ENCODE results near the gene TUBG2.

TUBG2 gene

DNA sequence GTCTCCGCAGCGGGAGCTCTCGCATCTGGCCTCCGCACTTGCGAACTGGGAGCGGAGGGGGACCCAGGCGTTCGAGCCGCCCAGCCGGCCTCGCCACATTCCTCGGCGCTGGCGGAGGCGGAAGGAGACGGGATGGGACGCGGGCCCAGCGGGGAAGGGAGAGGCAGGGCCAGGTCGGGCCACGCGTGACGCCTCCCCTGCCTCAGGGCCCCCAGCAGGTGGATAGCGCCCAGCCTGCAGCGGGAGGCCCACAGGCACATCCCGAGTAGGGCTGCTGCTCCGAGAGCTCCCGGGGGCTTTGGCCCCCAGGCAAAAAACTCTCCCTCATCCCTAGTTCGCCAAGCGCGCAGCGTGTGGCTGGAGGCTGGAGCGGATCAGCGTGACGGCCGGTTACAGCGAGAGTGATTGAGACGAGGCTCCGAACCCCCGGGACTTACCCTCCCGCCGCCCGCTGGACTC, 16.9 kb downstream of the TUBG2 start:
- no peak for DNase-seq (ENCODE audit: low read depth, low spot score)
- H3K27ac ChIP-seq, result peak overlapping the region; percentile 94

DNA sequence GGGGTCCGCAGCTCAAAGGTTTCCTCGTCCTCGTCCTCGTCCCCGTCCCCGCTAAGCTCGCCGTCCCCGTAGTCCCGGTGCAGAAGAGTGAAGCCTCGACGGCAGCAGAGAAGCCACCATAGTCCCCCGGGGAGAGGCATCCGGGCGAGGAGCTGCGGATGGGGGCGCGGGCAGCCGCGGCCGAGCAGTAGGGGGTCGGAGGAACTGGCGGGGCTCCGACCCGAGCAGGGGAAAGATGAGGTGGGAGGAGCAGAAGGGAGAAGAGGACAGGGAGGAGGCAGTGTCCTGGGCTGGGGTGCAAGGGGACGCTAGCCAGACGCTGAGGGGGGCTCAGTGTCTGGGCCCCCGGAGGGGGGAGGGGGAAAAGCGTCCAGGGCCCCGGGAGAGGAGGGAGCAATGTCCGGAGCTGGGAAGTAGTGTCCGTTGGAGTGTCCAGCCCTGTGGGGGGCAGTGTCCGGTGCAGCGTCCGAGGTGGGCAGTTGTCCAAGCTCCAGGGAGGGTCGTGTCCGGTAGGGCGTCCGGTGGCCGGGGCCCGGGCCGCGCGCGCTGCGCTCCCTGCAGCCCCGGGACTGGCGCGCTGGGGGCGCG, 17.4 kb downstream of the TUBG2 start, which contains the start of gene PLEKHH3:
PLEKHH3 (minus strand) TSS at position 571 of the 588 bp plus-strand sequence; CDS start at position 140, 431 bp downstream.
- peak within 1 kb of the TSS; percentile 94 for H3K27ac ChIP-seq
- no peak for DNase-seq (ENCODE audit: low read depth, low spot score)

DNA sequence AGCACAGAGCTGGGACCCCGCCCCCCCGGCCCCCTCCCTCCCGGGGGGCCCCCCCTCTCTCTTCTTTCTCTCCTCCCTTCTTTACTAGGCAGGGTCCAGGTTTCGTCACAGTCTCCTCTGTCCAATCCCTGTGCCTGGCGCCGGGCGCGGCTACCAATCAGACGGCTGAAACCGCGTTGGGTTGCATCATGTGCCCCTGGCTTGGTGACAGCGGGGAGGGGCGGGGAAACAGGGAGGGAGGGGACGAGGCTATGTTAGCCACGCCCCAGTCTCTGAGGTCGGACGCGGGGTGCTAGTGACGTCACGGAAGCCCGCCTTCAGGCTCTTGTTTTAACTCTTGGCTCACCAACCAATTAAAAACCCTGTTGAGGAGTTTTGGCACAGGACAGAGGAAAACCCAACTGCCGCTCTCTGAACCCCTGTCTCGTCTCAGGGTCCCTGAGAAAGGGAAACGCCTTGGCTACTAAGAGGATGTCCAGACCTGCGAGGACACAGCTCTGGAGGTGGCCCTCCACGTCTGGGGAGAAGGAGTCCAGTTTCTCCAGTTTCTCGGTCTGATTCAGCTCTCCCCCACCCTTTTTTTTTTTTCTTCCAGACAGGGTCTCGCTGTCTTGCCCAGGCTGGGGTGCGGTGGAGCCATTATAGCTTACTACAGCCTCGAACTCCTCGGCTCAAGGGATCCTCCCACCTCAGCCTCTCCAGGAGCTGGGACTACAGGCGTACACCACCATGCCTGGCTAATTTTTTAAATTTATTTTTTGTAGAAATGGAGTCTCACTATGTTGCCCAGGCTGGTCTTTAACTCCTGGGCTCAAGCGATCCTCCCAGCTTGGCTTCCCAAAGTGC, 18.2 kb downstream of the TUBG2 start:
- DNase-seq (ENCODE audit: low read depth, low spot score), result peak; percentile 97
- peak overlapping the region; percentile 94 for H3K27ac ChIP-seq

DNA sequence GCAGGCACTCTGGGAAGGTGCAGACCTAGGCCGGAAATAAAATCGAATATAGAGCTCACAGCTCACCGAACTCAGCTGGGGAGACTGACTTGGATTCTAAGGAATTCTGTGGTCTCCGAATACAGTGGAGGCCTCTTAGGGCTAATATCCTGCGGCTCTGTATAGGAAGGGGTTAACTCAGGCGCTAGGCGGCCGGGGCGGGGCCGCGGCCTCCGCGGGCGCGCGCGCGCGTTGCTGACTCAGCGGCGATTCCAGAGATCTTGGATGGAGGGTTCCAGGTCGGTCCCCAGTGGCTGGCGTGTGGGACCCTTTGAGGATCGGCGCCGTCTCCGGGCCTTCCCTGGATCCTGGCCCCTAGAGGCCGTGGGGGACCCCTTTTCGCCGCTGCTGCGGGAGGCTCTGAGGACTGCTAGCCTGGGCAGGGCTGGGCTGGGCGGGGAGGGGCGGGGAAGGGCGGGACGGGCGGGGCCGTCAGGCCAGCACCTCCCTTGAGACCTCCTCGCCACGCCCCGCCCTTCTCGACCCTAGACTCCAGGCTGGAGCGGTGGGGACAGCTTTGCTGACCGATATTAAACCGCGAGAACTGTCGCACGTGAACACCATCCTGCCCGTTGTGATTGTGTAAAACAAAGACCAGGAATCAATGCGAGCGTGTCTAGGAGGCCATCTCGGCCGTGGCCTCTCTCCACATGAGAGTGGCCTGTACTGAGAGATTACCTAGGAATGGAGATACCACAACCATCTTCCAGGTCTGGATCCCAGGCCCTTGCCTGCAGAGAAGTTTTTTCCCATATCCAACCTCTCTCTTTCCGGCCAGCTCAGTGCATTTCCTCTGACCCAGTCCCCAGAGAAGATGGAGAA, 19.1 kb downstream of the TUBG2 start:
- DNase-seq (ENCODE audit: low read depth, low spot score), result no peak
- H3K27ac ChIP-seq, result peak overlapping the region; percentile 94

DNA sequence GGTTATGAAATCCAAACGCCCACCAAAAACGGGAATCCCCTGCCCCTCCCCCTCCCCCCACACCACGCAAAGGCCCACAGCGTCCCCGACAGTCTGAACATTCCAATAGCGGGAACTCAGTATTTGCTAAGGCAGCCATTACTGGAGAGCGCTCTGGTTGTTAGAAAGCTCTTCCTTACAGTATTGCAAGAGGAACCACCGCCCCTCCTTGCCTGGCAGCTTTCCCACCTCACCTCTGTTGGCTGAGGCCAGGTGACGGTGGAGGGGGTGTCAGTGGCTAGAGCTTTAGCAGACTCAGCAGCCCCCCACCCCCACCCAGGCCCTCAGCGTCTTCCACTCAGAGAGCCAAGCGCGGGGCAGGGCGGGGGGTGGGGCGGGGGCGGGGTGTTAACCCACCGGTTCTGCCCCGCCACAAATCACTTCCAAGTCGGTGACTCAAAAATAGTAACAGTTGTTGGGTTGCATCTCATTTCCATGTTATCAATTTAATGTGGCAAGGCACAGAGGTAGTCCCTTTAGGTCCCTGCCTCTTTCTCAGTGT, 19.9 kb downstream of the TUBG2 start:
- H3K27ac ChIP-seq, result peak overlapping the region; percentile 94
- no peak for DNase-seq (ENCODE audit: low read depth, low spot score)

DNA sequence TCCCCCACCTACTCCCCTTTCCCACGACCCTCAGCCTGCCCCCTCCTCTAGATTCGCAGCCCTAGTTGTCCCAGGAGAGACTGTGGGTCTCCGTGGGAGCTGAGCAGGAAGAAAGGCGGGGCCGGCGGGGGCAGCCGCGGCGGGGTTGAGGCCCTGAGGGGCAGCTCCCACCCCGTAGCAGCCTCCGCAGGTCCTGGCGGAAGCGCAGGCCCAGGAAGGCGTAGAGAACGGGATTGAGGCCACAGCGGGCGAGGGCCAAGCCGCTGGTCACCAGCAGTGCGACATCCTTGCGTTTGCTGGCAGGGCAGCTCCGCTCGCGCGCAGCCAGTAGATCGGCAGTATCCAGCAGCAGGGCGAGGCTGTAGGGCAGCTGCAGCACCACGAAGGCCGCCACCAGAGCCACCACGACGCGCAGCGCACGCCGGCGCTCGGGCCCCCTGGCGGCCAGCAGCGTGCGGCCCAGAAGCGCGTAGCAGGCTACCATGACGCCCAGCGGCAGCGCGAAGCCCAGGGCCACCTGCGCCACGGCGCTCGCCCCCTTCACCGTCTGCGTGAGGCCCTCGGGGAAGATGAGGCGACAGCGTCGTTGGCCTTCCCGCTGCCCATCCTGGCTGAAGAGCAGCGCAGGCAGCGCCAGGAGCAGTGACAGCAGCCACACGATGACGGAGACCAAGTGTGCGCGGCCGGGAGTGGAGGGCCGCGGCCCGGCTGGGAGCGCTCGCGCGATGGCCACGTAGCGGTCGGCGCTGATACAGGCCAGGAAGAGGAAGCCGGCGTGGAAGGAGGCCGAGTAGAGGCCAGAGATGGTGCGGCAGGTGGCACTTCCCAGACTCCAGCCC, 20.6 kb downstream of the TUBG2 start:
- DNase-seq (ENCODE audit: low read depth, low spot score), result no peak
- H3K27ac ChIP-seq, result peak overlapping the region; percentile 94

DNA sequence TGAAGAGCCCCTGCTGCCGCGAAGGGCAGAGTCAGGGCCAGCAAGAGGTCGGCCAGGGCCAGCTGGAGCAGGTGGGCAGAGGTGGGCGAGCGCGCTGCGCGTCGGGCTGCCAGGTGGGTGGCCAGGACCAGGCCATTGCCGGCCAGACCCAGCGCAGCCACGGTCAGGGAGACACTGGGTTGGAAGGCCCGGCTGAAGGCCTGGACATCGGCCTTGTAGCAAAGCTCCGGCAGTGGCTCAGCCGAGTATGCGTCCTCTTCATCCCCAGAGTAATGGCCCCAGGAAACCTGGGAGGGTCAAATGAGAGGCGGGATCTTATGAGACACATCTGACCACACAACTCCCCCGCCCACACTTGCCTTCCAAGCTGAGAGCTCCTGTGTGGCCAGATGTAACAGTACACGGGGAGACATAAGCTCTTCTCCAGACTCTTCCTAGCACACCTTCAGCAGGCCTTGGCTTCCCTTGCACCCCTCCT, 21.3 kb downstream of the TUBG2 start:
- H3K27ac ChIP-seq, result peak overlapping the region; percentile 94

DNA sequence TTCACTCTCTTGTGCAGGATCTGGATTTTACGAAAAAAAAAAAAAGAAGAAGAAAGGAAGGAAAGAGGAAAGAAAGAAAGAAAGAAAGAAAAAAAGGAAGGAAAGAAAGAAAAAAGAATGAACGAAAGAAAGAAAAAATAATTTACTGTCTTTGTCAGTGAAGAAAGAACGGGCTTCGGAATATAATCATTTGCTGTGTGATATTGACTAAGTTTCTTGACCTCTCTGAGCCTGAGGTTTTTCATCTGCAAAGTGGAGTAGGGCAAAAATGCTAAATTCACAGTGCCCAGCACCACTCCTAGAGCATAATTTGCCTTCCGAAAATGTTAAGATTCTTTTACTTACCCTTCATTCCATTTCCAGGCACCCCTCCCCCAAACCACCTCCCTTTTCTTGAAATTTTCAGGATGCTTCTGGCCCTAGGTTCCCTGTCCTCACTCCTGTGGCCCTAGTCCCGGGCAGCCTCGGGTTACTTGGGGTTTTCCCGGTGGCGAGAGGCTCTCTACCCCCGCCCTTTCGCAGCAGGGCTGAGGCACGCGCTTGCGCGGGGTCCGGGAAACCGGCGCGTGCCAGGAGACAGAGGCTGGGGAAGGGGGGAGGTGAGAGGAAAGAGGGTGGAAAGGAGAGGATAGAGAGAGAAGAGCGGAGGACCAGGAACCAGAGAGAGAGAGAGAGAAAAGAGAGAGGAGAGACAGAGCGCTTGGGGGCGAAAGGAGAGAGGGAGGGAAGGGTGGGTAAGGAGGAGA, 23.1 kb downstream of the TUBG2 start, which contains the start of gene CNTNAP1:
CNTNAP1 (plus strand) TSS at position 556 of the 746 bp plus-strand sequence. CDS start 299 bp downstream, outside the sequence.
- peak within 1 kb of the TSS; percentile 12 for H3K27ac ChIP-seq

More for the DNA sequence above, 21.3 kb downstream of the TUBG2 start:
- no peak for DNase-seq (ENCODE audit: low read depth, low spot score)

DNA sequence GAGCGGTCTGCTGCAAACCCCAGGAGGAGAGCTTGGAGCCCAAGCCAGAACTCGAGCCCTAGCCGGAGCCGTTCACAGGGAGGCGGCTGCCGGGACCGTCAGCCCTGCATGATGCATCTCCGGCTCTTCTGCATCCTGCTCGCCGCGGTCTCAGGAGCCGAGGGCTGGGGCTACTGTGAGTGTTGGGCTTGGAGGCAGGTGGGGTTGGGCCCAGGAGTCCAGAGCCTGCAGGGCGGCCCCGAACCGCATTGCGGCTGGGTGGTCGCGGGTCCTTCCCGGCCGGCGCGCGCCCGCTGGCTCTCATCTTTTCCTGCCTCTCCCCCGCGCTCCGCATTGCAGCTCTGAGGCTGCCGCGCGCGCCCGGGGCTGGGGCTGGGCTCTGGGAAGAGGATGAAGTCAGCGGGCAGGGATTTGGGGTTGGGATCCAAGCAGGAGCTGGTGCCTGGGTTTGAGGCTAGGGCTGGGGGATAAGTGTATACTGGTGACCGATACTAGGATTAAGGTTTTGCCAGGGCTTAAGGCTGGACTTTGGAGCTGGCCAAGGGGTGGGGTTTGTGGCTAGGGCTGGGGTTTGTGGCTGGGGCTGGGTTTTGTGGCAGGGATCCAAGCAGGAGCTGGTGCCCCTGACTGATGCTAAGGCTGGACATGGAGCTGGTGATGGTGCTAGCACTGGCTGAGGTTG, 23.8 kb downstream of the TUBG2 start:
- DNase-seq (ENCODE audit: low read depth, low spot score), result no peak

More for the DNA sequence above, 23.1 kb downstream of the TUBG2 start, which contains the start of gene CNTNAP1:
- DNase-seq (ENCODE audit: low read depth, low spot score), result no peak

DNA sequence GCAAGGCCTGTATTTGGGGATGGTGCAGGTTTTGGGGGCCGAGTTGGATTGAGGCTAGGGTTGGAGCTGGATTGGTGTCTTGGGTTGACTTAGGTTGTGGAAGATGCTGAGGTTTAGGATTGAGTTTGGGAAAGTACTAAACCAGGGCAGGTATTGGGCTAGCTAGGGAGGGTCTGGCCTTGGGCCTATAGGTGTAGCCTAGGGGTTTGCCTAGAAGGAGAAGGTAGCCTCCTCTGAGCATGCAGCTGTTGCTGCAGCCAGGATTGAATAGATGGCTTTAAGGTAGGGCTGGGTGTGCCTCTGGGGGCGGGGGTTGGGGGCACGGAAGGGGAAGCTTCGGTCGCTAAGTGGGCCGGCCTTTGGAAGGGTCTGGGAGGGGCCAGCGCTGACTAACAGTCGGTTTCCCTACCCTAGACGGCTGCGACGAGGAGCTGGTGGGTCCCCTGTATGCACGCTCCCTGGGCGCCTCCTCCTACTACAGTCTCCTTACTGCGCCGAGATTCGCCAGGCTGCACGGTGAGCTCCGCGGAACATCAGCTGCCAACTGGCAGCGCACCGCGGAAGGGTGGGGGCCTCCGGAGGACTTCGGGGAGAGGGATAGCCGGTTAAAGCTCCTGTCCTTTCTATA, 24.4 kb downstream of the TUBG2 start:
- H3K27ac ChIP-seq, result no peak overlapping the region

More for the DNA sequence above, 23.8 kb downstream of the TUBG2 start:
- H3K27ac ChIP-seq, result peak overlapping the region; percentile 12

DNA sequence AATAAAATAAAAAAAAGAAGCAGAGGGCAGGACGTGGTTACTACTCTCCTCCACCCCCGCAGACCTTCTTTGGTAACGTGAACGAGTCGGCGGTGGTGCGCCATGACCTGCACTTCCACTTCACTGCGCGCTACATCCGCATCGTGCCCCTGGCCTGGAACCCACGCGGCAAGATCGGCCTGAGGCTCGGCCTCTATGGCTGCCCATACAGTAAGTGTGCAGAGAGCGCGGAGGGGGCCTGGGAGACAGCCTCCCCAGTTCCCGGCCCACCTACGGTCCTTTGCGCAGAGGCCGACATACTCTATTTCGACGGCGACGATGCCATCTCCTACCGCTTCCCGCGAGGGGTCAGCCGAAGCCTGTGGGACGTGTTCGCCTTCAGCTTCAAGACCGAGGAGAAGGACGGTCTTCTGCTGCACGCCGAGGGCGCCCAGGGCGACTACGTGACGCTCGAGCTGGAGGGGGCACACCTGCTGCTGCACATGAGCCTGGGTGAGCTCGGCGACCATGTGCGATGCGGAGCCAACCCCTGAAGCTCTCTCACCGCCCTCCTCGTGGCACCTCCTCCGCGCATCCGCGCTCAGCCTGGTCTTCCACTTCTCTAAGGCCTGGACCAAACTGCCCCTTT, 26.0 kb downstream of the TUBG2 start:
- no peak overlapping the region for H3K27ac ChIP-seq

More for the DNA sequence above, 24.4 kb downstream of the TUBG2 start:
- DNase-seq (ENCODE audit: low read depth, low spot score), result no peak

DNA sequence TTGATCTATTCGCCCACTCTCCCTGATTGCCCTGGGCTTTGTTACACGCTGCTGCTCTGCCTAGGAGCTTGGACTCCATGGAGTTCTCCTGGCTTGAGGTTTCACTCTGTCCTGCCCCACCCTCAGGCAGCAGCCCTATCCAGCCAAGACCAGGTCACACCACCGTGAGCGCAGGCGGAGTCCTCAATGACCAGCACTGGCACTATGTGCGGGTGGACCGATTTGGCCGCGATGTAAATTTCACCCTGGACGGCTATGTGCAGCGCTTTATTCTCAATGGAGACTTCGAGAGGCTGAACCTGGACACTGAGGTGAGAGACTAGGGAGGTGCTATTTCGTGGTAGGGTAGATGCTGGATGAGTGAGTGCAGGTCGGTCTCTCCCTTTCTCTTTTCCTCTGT, 26.7 kb downstream of the TUBG2 start:
- DNase-seq (ENCODE audit: low read depth, low spot score), result no peak
- H3K27ac ChIP-seq, result no peak overlapping the region

More for the DNA sequence above, 26.0 kb downstream of the TUBG2 start:
- DNase-seq (ENCODE audit: low read depth, low spot score), result no peak

DNA sequence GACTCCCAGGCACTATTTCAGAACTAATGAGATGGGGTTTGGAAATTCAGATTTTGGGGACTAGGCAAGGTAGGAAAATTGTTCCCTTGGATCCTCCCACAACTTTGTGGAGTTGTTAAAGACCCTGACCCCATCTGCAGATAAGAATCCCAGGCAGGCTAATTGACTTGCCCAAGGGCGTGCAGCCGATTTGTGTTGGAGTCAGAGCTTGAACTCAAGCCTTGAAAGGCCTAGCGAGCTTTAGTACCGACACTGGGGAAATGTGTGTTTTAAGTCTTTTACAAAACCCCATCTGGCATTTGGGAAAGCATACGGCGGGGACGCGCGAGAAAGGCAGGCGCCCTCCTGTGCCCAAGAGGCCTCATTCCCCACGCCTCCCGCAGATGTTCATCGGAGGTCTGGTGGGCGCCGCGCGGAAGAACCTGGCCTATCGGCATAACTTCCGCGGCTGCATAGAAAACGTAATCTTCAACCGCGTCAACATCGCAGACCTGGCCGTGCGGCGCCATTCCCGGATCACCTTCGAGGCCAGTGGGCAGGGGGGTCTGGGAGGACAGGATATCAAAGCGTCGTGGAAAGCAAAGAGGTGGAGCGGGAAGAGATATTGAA, 27.5 kb downstream of the TUBG2 start:
- H3K27ac ChIP-seq, result no peak overlapping the region
- no peak for DNase-seq (ENCODE audit: low read depth, low spot score)

DNA sequence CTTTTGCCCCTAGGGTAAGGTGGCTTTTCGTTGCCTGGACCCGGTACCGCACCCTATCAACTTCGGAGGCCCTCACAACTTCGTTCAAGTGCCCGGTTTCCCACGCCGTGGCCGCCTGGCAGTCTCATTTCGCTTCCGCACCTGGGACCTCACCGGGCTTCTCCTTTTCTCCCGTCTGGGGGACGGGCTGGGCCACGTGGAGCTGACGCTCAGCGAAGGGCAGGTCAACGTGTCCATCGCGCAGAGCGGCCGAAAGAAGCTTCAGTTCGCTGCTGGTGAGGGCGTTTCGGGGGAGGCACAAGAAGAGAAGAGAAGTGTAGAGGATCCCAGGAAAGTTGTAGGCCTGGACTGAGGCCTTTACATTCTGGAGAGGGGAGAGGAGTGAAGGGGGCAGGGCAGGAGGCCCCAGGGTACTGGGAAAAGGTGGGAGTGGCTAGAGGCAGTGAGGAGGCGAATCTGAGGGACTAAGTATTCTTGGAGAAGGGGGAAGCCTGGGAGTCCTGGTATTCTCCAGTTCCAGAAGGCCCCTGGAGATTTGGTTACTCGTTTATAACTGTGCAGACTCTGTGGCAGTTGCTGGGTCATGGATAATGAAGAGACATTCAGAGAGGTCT, 28.7 kb downstream of the TUBG2 start:
- H3K27ac ChIP-seq, result no peak overlapping the region
- no peak for DNase-seq (ENCODE audit: low read depth, low spot score)

DNA sequence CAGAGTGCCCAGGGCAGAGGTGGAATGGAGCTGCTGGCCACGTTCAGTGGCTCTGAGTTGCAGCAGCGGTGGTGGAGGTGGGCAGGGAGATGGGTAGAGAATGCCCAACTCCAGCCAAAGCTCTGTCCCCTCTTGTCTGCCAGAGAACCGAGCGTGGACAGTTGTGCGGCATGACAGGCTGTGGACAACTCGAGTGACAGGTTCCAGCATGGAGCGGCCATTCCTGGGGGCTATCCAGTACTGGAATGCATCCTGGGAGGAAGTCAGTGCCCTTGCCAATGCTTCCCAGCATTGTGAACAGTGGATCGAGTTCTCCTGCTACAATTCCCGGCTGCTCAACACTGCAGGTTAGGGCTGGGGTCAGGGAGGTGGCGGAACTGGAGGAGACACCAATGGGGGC, 31.5 kb downstream of the TUBG2 start:
- no peak overlapping the region for H3K27ac ChIP-seq
- DNase-seq (ENCODE audit: low read depth, low spot score), result no peak

DNA sequence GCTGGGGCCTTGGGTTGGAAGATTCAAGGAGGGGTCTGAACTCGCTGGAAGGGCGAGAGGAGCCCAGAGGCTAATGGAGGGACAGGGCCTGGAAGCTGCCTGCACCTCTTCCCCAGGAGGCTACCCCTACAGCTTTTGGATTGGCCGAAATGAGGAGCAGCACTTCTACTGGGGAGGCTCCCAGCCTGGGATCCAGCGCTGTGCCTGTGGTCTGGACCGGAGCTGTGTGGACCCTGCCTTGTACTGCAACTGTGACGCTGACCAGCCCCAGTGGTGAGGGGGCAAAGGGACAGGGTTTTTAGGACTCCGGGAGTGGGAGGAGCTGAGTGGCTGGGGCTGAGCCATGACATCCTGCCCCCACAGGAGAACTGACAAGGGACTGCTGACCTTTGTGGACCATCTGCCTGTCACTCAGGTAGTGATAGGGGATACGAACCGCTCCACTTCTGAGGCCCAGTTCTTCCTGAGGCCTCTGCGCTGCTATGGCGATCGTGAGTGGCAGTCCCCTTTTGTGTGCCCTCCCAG, 32.0 kb downstream of the TUBG2 start:
- no peak overlapping the region for H3K27ac ChIP-seq
- DNase-seq (ENCODE audit: low read depth, low spot score), result no peak

Measured in epithelial cell of prostate (primary cell).